Hematopoietic multipotent progenitor cell treated with erythropoietin and hydrocortisone succinate and interleukin-3 and kit ligand, for 17 days (in vitro differentiated cells): ENCODE data around the gene DMBT1.

Experiments
- DNase-seq: peaks from one replicate; pipeline ENCODE4 v3.0.0-alpha.2; 2015; ENCODE audit warnings: low spot score

DMBT1 gene

DNA sequence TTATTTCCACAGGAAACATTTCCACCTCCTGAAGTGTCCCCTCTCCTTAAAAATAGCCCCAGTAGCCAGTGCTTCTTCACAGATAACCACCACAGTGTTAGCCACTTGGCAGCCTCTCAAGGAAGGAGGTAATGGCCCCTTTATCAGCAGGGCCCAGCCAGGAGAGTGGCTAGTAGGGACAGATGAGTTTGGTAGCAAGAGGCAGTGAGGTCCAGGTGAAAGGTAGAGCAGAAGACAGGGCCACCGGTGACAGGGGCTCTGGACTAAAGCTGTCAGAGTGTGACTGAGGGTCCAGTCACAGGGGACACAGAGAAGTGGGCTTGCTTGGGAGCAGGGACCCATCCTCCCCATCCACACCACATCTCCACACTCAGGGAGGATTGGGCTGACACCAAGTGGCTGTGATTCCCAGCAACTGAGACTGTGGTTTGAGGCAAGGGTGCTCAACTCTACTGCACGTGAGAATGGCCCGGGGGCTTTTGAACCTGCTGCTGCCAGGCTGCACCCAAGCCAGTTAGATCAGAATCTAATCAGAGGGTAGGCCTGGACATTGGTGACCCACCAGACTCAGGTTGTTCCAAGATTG is 86.9 kb downstream of the DMBT1 start:
- no peak for DNase-seq

DNA sequence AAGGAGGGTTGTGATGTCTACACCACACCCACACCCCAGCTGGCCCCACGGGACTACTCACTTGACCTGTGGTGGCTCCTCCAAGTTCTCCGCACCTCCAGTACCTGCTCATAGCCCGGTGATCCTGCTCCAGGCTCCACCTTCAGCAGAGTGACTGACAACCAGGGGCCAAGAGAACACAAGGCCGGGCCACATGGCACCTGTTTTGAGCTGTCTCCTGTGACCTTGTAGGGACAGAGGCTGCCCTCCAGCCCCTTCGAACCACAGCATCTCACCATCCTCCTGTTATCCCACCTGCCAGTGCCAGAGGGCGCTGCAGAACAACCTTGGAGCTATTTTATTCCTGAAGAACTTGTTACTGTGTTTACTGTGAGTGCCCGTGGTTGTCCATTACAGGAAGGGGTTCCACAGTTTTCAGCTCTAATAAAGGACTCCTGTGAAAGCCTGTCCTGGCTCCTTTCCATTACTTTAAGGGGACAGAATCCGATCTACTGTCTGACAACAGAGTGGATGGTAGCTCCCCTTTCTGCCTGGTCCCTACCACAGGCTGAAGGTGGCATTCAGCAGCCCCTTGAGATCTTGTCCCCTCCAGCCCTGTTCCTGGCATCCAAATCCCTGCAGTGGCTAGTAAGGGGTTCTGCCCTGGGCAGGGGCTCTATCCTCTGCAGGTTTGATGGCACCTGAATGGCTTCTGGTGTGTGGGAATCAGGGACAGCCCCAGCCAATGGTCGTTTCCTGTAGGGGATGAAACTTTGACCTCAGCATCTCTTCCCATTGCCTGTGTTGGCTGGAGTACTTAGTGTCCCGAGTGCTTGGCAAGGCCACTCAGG is 88.3 kb downstream of the DMBT1 start:
- DNase-seq, result peak; percentile 24

DNA sequence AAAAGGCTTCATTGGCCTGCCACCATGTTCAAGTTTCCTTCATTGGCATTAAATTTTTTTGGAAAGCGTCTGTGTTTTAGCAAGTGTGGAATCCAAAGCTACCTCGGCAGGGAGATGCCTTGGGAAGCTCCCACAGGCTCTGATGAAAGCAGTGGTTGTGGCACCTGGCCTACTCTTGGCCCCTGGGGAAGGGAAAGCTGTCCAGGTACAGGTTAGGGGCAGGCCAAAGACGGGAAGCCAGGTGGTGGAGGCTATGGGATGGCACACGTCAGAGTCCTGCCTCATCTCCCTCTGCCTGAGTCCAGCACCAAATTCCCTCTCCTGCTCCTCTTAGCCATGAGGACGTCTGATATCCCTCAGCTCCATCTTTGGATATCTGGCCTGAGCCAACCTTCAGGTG is 89.3 kb downstream of the DMBT1 start:
- no peak for DNase-seq

DNA sequence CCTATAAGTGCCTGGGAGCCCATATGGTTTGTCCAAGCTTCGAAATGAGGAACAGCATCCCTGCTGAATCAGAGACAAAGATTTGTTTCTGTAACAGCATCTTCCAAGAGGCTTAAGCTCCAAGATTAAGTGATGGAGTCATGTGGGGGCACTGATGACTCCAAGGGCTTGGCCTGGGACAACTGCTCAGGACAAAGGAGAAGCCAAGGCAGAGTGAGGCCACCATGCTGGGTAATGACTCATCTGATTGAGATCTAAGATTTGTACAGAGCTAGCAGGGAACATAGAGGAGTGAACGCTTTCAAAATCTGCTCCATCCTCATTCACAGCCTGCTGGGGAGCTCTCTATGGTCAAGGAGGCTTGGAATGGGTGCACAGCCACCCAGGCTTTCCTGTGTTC is 89.8 kb downstream of the DMBT1 start:
- no peak for DNase-seq

DNA sequence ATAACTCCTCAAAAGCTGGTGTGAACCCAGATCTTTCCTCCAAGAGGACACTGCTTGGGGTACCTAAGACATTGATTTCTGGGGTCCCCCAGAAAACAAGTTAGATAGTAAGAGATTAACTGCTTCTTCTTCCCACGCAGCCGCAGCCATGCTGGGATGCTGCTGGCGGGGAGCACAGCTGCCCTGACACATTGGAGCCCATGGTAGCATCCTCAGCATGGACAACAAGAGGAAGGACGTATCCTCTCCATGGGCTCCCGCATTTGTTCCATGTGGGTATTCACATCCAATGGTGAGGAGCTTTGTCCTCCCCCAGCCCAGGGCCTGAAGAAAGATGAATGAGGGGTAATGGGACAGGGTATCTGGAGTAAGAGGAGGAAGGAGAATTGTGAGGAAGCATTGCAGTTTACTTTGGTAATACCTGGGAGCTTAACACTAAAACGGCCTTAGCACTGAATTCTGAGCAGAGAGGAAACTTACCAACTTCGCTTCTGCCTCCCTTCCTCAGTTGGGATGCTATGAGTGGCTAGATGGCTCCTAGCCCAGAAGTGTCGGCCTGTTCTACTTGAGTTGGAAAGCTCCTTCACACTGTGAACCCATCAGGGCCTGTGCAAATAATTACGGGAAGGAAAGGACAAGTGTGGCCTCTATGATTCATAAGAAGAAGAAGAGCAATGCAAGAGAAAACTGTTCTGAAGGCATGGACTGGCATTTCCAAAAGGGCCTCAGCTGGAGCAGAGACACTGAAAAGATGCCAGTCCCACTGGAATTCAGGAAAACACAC is 95.2 kb downstream of the DMBT1 start:
- no peak for DNase-seq

DNA sequence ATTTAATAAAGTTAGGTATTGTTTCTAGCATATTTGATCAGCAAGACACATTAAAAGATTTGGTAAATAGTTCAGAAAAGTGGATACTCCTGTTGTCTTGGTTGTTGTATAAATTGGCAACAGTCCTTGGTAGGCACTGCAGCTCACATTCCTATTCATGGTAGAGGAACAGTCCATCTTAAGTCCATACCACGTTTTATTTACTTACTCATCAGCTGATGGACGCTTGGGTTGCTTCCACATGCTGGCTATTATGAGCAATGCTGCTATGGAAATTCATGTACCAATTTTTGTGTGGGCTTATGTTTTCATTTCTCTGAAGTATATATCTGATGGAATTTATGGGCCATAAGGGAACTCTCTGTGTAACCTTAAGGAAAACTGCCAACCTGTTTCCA is 95.8 kb downstream of the DMBT1 start:
- DNase-seq, result no peak

DNA sequence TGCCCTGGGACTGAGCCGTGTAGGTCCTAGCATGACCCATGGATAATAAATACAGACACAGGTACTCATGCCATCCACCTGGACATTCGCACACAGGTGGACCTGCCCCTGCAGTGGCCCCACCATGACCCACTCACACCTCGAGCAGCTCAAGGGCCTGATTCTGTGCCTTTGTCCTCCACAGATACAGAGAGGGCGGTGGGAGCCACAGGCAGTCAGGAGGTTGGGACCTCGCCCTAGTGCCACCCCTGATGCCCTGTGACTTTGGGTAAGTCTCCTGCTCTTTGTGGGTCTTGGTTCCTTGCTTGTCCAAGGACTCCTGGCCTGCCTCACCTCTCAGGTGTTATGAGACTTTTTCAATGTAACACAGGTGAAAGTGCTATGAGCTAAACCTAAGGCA is 96.2 kb downstream of the DMBT1 start:
- no peak for DNase-seq

DNA sequence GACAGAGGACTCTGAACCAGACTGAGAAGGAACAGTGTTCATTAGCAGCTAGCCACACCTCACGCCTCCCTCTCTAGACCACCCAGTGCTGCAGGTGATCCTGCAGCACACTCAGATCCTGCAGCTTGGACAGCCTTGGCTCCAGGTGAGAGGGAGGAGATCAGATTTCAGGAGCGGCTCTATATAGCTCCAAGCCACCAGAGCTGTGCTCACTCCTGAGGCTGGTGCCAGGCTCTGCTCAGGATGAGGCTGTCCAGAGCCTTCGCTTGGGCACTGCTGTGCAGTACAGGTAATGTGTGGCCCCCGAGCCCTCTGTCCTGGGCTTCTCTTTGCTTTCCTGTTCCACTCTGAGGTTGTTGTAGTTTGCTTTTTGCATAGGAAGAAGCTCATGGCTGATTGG is 96.7 kb downstream of the DMBT1 start:
- DNase-seq, result no peak

DNA sequence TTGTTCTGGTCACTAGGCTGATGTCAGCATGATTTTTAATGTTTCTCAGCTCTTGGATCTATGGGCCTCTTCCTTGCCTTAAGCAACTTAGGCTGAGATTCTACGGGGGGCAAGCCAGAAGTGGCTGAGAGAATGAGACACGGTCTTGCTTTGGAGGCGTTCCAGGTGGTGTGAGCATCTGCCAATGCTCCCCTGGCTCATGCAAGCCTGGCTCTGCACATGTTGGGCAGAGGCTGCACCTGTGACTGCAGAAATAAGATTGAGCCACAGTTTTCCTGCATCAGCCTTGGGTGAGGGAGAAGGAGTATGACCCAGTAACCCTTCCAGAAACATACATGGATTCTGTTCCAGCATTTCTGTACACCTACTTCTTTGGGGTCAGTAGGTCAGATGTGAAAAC is 97.2 kb downstream of the DMBT1 start:
- no peak for DNase-seq

DNA sequence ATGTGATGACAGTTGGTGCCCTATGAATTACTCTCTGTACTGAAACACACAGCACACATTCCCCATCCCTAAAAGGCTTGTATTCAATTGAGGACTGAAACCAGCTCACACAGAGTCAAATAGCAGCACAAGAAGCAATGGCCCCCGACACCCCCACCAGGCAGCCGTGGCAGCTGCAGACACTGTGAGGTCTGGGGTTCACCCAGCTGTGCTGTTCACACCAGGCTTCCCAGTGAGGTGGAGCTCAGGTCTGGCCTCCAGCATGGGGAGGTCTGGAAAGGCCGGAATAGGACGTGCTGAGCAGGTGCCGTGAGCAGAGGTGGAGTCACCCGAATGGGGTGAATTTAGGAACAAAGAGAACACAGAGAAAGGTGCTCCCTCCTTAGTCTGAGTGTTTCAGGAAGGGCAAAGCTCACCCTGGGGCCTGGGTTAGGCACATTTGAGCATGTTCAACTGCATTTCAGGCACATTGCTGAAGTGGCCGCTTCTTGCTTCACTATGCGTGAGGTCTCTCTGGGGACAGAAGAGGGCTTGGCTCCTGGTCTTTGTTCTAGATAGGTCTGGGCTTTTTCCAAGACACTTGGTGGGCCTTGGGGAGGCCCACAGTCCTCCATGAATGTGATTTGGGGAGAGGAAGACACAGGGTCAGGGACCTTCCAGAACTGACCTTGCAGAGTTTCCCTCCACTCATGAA is 97.9 kb downstream of the DMBT1 start:
- no peak for DNase-seq

DNA sequence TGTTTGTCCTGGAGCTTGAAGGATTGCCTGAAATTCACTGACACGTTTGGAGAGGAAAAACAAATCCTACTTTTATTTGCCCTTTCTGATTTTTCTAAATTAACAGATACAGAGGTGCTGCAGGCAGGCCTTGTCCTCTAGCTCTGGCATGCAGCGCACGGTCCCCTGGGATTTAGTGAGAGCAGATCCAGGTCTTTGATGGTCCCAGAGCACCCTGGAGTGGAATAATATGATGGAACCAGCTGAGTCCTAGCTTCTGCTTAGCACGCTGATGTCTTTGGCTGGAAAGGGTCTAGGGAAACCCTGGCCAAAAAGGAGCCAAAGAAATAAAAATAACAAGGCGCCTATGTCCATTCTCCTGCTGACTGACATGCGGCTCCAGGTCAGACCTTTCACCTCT is 98.6 kb downstream of the DMBT1 start:
- no peak for DNase-seq

DNA sequence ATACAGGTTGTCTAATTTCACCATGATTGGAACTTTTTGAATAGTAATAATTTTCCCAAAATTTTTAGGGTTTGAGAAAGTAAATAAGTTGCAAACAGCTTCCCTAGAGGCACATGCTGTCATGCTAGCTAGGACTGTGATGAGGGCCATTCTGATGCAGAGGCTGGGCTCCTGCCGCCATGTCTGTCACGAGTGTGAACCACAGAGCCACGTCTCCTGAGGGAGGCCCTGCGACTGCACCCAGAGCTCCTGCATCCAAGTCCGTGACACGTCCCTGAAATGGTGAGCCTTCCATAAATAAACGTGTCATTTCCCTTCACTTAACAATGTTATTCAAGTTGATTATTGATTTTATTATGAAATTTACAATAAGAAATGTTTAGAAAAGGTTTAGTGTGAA is 99.1 kb downstream of the DMBT1 start:
- no peak for DNase-seq

DNA sequence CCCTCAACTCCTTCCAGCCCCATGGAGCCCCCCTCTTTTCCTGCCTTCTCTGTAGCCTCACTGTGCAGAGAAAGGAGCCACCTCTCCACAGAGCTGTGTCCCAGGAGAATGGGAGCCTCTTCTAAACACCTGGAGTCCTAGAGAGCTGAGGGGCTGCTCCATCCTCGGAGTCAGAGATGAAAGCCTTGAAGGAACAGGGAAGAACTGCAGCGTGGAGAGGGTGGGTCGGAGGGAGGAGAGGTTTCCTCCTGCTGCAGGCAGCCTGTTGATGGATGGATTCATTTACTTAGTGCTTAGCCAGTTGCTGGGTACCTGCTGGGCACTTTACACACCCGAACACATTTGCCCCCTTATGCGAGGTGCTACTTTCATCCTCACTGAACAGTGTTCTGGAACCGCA is 100.1 kb downstream of the DMBT1 start:
- no peak for DNase-seq

DNA sequence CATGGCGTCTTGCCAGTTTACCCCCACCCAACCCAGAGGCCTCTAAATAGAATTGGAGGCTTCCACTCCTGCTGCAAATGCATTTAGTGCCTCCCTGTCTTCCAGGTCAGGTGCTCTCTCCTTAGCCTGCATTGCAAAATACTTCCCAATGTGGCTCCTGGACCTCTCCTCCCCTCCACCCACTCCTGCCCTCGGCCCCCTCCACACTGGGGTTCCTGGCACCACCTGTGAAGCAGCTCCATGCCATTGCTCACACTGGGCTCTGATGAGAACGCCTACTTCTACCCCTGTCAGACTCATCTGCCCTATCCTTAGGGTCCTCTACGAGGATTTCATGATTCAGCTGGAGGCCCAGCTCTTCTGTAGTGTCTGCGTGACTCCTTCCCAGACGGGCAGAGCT is 101.7 kb downstream of the DMBT1 start:
- no peak for DNase-seq

DNA sequence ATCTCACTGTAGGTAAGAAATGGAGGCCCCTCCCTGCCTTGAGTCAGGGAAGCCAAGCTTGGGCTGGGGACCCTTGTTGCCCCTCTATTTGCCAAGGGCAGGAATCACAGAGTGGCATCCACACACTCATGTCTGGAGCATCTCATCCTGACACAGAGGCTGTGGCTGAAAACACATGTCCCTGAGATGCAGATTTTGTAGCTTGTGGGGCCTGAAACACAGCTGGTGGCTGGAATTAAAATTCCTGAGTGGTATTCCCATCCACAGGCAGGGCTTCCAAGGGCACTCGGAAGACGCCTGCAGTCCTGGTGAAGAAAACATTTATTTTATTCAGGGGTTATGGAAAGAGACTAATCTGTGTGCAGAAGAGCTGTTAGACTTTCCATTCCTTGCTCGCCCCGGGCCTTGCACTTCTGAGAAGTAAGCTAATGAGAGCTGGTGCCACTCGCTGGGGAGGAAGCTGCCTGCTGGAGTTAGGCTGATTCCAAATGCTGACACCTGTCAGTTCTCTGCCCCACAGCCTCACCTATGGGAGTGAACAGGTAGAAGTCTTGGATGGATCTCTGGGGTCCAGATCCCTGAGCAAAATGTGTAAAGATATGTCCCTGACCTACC is 103.1 kb downstream of the DMBT1 start:
- DNase-seq, result no peak

DNA sequence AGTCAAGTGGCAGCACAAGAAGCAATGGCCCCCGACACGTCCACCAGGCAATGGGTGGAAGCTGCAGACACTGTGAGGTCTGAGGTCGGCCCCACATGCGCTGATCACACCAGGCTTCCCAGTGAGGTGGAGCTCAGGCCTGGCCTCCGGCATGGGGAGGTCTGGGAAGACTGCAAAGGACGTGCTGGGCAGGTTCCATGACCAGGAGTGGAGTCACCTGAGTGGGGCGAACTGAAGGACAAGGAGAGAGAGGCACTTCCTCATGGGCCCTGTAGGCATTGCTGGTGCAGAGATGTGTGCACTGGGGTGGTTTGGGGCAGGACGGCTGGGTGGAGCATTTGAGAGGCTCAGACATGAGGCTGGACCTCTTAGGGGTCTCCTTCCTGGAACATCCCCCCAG is 103.9 kb downstream of the DMBT1 start:
- DNase-seq, result no peak

DNA sequence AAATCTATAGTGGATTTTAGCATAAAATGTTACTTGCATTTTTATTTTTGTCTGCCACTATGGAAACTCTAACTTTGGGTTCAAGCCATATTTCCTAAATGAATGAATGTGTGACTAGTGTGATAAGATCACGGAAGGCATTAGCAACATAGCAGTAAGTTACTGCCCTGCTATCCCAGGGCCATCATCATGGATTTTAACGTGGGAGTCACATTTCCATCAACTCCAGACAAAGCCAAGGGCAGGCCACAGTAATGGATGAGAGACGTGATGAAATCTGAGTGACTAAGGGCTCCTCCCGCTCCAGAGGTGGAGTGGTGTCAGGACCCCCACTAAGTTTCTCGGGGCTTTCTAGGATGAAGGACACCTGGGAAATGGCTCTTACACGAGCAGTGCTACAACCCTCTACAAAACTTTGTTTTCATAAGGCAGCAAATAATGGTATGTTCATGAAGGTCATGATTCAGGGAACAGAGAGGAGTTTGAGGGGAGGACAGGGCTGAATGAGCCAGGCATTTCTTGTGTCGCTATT is 104.8 kb downstream of the DMBT1 start:
- DNase-seq, result no peak

DNA sequence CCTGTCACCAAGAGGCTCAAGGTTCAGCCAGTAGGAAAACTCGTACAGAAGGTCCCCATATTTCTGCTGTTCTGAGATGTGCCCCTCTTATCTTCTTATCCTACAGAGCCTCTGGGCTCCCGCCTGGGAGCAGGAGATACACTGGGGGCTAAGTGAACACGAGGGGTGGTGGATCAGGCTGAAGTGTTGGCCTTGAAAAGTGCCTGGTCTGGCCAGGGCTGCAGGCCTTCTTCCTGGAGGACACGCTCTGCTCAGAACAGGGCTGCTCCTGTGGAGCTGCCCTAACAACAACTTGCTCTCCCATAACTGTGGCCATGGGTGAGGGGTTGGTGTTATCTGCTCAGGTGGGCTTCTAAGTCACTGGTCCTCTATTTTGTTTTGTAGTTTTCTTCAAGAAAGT is 105.4 kb downstream of the DMBT1 start:
- DNase-seq, result no peak

DNA sequence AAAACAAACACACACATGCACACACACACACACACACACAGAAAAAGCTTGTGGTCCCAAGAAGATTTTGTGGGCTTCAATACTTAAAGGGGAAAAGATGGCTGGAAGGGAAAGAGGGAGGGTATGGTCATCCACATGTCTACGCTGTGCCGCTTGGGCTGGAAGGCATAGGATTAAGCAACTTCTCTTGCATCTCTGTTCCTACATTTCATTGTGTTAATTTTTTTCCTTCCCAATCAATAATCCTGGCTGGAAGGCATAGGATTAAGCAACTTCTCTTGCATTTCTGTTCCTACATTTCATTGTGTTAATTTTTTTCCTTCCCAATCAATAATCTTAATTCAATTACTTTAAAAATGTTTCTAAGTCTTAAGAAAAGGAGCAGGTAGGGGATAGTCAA is 108.5 kb downstream of the DMBT1 start:
- DNase-seq, result no peak

DNA sequence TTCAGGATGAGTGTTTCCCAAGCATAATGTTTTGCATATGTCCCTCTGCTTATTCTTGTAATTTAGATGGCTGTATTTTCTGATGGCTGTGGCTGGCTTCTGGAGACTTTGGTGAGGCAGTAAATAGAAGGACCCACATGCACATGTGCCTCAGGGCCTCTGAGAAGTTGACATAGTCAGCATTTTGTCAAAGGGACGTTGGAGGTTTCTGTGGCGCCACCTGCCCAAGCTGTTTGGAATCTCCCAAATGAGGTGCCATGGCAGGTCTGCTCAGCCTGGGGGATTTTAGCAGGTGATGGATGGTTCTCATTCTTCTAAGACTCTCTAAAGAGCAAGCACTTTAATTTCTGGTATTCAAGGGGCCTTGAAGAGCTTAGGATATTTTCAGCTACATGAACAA is 109.3 kb downstream of the DMBT1 start:
- DNase-seq, result no peak

DNA sequence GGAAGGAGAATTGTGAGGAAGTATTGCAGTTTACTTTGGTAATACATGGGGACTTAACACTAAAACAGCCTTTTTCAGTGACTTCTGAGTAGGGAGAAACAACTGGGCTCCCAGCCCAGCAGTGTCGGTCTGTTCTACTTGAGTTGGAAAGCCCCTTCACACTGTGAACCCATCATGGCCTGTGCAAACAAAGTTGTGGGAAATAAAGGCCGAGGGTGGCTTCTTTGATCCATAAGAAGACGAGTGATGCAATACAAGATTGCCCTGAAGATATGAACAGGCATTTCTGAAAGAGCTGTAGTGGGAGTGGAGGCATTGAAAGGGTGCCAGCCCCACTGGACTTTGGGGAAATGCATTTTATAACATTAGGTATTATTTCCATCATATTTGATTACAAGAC is 110.8 kb downstream of the DMBT1 start:
- no peak for DNase-seq

DNA sequence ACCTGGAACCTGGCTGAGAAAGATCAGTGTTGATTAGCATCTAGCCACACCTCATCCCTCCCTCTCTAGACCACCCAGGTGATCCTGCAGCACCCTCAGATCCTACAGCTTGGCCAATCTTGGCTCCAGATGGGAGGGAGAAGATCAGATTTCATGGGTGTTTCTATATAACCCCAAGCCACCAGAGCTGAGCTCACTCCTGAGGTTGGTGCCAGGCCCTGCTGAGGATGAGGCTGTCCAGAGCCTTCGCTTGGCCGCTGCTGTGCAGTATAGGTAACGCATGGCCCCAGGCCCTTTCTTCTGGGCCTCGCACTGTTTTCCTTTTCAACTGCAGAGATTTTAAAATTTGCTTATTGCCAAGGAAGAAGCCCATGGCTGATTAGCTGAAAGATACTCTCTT is 112.1 kb downstream of the DMBT1 start:
- no peak for DNase-seq
